Measurements from ENCODE around the gene CSTA.
A peak's percentile ranks its signal among the peaks of the same experiment; 100 is the strongest.
"Not testable (repeated sequence)": the region's sequence is repeated elsewhere in the genome, so short reads cannot be mapped to it uniquely, and the experiment has no call there.

Gene CSTA

DNA sequence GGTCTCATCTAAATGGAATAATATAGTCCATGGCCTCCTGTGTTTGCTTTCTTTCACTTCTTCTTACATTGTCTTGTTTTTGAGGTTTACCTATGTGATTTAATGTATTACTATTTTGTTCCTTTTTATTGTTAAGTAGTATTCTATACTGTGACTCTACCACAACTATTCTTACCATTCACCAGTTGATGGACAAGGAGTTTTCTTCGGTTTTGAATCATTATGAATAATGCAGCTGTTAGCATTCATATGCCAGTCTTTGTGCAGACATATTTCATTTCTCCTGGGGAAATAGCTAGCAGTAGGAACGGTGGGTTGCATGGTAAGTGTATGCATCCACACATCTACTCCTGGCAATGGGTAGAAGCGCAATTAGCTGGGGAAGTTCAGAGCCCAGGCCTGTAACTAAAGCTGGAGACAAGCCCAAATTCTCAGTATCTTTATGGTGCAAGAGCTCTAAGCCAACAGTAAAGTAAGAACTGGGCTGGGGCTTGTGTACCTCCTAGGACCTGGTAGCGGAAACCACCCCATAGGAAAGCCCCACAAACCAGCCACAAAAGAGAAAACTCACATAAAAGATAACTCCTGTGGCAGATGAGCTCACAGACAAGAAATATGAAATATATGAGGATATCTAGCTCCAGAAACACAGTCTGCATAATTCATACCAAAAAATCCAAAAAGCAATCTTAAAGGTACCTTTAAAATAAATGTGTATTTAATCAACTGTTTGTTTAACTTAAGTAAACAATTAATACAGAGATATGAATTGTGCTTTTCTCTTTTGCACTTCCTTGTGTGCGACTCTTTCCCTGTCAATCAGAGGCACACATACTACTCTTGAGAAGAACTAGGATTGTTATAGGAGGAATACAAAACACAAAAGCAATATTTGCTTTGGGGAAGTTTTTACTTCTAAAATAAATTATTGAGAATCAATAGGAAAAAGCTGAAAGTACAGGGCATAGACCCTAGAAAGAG lies 2.7 kb upstream of the CSTA start:
- no peak for DNase-seq

DNA sequence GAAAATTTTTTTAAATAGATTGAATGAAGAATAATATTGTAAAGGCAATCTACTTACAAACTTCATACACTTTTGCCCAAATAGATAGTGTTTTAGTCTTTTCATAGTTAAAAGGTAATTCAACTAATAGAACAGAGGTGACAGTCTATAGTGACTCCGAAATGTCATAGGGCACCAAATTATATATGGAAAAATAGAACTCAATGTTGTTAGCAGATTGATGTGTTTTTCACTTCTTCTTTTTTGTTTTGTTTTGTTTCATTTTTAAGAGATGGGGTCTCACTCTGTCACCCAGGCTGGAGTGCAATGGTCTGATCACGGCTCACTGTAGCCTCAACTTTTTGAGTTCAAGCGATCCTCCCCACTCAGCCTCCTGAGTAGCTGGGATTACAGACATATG lies 721 bp downstream of the CSTA start:
- no peak for DNase-seq

DNA sequence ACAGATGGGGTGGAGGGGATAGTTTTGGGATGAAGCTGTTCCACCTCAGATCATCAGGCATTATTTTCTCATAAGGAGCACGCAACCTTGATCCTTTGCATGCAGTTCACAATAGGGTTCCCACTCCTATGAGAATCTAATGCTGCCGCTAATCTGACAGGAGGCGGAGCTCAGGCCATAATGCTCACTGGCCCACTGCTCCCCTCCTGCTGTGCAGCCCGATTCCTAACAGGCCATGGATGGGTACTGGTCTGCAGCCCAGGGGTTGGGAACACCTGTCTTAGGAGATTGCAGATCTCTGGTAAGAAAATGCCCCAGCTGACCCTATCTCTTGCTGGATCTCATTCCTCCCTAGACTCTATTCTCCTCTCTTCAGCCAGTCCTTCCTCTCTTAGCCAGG lies 6.8 kb downstream of the CSTA start:
- DNase-seq, result no peak

DNA sequence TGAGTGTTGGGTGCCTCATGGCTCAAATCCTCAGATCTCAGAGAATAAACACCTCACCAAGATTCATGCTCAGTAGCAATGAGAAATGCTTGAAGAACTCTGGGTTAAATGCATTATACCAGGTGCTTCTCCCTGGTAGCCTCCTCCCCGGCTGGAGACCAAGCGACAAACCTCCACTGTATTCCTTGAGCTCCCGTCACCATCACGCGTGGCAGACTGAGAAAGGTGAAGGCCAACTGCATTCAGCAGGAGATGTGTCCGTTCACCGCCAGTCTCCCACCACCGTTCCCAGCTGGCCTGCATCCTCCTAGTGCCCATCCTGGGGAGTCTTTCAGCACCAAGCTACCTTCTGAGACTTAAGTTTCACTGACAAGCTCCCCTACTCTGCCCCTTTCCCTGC lies 7.5 kb downstream of the CSTA start:
- DNase-seq, result no peak

DNA sequence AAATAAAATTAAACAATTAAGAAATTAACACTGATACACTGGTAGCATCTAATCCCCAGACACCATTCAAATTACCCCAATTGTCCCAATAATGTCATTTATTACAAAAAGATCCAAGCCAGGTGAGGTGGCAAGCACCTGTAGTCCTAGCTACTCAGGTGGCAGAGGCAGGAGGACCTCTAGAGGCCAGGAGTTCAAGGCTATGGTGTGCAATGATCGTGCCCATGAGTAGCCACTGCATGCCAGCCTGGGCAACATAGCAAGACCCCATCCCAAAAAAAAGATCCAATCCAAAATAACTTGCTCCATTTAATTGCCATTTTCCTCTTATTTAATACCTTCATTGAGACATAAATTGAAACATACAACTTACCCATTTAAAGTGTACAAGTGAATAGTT lies 17.8 kb downstream of the CSTA start:
- DNase-seq, result no peak

DNA sequence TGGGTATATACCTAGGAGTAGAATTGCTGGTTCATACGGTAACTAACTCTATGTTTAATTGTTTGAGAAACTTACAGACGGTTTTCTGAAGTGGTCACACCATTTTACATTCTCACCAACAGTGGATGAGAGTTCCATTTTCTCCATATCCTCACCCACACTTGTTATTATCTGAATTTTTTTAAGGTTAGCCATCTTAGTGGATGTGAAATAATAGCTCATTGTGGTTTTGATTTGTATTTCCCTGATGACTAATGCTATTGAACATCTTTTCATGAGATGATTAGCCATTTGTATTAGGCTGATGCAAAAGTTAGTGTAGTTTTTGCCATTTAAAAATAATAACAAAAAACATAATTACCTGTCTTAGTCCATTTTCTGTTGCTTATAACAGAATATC lies 18.6 kb downstream of the CSTA start:
- no peak for DNase-seq

DNA sequence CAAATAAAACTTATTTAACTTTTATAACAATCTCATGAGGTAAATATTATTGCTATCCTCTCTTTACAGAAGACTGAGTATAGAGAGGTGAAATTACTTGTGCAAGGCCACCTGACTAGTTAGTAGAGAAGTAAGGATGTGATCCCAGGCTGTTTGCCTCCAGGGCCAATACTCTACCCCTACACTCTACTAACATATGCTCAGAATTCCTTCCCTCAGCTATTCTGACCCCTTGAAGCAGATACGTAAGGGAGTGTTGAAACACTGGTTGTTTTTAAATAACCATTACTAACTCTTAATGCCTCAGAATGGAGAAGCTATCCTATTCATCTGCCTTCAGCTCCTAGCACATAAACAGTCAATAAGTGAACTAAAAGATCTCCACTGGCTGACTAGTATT lies 24.1 kb downstream of the CSTA start:
- DNase-seq, result no peak

DNA sequence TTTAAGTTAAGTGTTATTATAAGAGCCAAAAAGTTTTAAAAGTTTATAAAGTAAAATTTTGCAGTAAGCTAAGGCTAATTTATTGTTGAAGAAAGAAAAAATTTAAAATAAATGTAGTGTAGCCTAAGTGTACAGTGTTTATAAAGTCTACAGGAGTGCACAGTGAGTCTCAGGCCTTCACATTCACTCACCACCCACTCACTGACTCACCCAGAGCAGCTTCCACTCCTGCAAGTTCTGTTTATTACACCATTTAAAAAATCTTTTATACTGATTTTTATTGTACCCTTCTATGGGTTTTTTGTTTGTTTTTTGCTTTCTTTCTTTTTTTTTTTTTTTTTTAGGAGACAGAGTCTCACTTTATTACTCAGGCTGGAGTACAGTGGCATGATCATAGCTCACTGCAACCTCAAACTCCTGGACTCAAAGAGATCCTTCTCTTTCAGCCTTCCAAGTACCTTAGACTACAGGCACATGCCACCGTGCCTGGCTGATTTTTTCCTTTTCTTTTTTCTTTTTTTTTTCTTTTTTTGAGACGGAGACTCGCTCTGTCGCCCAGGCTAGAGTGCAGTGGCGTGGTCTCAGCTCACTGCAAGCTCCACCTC lies 25.9 kb downstream of the CSTA start:
- DNase-seq, result no peak

DNA sequence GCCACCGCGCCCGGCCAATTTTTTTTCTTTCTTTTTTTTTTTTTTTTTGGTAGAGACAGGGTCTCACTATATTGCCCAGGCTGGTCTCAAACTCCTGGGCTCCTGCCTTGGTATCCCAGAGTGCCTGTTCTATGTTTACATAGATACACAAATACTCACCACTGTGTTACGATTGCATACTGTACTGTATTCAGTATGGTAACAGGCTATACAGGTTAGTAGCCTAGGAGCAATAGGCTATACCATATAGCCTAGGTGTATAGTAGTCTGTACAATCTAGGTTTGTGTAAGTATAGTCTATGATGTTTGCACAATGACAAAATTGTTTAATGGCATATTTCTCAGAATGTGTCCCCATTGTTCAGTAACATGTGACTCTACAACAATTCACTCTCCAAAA lies 26.6 kb downstream of the CSTA start:
- no peak for DNase-seq

DNA sequence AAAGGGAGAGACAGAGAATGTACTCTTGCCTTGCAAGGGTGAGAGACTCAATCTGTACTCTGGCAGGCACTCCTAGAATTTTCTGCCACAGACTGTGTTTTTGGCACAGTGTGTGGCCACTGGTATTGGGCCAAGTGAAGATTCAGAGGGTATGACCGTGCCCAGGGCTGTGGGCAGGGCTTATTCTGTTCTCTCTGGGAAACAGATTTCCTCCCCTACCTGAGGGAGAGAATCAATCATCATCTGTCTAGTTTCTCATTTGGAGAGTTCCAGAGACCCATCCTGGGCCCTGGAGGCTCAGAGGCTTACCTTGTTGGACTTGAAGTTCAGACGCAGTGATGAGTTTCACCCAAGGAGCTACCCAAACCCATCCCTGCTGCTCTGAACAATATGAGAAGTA lies 28.2 kb downstream of the CSTA start:
- peak; percentile 53 for DNase-seq

DNA sequence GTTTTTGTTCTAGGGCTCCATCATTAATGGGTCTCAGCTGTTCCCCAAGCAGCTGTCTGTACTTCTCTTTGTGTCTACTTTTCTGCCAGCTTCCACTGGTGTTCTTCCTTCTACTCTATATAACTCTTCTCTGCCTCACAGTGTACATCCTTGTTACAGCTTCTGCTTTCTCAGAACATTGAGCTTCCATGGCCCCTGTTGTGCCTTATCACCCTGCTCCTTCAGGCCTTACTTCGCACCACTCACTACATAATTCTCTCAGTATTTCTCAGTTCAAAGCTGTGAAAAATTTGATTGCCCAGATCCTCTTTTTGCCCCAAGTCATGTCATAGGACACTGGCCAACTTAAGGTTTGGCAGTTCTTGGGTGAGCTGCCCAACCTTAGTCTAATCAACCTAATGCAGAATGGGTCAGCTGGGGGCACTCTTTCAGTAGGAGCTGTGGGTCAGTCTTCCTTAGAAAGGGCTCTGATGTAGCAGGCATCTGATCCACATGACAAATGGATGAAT lies 28.9 kb downstream of the CSTA start:
- no peak for DNase-seq

DNA sequence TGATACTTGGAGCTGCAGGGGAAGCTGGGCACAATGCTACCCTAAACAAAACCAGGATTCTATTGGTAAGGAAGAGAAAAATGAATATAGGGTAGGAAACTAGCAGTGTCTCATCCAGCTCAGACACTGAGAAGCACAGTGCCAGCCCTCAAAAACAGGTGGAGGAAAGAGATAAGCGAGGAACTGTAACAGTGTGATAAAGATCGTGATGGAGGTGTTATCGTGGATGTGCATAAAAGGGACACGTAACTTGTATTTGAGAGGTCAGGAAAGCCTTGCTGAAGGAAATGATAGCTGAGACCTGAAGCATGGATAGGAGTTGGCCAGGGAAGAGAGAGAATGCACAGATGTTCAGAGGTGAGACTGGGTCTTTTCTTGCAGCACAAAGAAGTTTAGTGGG lies 30.6 kb downstream of the CSTA start:
- no peak for DNase-seq

DNA sequence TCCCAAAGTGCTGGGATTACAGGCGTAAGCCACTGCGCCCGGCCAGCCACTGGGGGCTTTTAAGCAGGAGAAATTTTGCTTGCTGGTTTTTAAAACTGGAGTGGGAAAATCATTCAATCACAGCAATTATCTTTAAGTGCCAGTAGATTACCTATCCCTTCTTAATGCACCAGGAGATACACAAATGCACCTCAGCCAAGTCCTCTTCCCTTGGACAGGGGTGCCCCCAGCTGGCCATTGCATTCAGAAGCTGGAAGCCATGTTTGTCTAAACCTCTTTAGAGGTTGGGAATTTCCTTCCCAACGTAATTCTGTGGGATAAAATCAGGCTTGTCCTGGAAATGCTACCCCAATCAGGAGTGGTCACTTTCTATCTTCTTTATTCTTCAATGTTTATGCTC lies 31.4 kb downstream of the CSTA start:
- DNase-seq, result no peak

DNA sequence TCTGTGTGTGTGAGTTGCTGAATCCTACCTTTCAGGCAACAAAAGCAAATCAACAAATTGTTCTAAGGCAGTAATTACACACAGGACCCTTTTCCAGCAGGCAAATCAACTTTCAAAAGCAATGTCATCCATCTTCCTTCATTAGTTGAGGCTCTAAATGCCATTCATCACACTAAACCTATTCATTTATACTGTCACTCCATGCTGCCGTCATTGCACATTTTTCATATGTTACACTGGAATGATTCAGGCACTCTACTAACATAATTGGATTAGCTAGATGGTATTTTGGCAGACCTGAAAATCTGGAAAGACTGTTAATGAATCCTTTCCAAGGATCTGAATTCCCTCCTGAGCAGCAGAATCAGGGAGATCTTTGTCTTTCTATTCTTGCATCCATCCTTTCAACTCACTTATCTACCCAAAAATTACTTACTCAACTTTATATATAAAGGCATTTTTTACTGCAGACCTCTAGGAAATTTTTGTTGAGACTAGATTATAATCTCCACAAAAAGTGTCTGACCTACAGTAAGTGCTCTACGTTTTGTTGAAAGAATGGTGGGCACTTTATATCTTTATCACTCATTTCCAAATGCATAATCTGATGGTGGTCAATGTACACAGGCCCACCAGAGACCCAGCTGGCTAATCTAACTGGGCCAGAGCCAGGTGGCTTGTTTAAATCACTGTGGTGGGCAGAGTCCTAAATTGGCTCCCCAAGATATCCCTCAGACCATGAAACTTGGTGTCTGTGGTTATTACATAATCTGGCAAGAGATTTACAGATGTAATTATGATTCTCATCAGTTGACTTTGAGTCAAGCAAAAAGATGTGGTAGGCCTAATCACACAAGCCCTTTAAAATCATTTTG lies 33.0 kb downstream of the CSTA start:
- DNase-seq, result no peak

DNA sequence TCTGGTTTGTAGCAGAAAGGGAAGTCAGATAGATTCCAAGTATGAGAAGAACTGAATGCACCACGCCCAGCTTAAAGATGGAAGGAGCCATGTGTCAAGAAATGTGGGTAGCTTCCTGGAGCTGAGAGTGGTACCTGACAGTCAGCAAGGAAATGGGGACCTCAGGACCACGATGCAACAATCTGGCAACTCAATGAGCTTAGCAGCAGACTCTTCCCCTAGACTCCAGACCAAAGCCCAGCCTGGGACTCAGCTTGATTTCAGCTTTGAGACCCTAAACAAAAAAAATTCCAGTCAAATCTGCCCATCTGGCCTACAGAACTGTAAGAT lies 33.6 kb downstream of the CSTA start:
- DNase-seq, result no peak

DNA sequence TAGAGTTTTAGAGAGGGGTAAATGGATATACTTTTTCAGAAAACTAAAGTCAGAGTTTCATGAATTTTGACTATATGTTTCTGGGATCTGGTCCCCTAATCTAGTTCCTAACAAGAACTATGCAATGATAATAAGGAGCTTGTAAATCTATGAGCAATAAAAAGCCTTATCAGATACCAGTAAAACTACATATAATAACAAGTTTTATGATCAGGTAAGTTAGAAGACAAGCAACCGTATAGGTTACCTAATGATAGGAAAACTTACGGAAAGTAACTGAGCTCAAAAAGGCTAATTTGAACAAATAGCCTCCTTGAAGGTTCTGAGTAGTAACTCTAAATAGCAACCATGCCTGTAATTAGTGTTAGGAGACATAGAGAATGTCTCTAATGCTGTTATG lies 37.0 kb downstream of the CSTA start:
- no peak for DNase-seq

DNA sequence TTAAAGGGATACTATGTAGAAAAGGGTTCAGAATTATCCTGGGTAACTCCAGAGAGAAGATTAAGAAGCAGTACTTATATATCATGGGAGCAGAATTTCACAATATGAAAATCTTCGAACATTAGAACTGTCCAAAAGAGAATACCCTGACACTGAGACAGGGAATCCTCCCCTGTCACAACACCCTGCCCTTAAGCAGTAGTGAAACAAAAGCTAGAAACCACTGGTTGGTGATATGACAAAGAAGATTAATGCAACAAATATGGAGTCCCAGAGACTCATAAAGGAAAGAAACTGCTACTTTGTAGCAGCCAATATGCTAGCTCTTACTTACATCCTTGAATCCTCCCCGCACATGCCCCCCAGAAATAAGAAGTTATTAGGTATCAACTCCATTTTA lies 39.4 kb downstream of the CSTA start:
- DNase-seq, result no peak

DNA sequence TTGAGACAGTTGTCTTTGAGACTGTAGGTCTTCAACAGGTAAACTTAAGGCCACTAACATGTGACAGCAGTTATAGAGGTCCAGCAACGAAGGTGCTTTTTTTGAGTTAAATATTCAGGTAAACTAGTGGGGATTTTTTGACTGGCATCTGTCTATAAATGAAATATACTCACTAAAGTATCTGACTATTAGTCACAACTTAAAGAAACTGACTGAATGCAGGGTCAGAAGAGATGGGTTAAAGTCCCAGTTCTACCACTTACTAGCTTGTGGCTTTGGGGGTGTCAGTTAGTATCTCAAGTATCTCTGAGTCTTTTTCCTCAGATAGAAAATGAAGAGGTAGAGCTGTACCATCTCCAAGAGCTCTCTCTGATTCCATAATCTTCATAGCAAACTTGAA lies 40.0 kb downstream of the CSTA start:
- DNase-seq, result no peak

DNA sequence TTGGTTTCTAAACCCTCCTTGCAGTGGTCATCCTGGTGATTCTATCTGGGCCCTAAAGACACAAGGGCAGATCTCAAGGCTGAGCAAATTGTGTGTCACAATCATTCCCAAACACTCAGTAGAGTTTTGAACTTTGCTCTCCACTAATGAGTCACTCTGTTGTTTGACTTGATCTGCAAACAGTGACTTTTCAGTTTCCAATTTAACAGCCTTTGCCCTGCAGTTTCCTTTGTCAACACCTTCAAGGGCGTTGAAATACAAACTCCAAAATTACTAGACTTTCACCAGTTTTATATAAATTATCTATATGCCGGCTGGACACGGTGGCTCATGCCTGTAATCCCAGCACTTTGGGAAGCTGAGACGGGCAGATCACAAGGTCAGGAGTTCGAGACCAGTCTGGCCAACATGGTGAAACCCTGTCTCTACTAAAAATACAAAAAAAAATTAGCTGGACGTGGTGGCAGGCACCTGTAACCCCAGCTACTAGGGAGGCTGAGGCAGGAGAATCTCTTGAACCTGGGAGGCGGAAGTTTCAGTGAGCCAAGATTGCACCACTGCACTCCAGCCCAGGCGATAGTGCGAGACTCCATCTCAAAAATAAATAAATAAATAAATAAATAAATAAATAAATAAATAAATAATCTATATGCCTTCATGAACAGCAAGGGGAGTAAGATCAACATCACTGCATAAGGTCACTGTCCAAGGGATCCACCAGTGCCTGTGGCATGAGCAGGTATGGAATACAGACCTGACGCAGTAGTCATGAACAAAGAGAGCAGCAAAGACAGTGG lies 40.7 kb downstream of the CSTA start:
- not testable (repeated sequence) for DNase-seq

DNA sequence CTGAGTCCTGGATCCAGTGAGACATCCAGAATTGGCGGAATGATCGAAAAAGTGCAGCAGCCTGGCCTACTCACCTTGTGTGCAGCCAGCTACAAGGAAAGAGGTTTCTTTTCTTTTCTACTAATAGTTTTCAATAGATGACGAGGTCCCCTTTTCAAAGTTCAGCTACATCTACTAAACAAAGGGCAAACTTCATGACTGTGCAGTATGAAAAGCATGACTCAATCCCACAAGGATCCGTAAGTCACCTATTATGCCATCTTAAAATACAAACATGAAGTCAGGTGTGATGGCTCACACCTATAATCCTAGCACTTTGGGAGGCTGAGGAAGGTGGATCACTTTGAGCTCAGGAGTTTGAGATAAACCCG lies 41.3 kb downstream of the CSTA start:
- DNase-seq, result no peak

DNA sequence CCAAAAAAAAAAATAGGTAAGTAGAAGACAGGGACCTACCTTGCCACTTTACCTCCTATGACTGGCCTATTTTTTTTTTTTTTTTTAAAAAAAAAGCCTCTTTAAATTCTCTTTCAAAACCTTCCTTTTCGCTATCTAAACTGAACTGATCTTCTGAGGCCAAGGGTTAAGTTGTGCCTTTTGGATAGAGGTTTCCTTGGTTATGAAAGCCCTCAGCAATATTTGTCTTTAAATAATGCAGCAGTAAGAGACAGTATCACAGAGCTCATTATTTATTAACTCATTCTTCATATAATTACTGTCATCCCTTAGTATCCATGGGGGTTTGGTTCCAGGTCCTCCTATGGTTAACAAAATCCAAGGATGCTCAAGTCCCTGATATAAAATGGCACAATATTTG lies 49.0 kb downstream of the CSTA start:
- no peak for DNase-seq

DNA sequence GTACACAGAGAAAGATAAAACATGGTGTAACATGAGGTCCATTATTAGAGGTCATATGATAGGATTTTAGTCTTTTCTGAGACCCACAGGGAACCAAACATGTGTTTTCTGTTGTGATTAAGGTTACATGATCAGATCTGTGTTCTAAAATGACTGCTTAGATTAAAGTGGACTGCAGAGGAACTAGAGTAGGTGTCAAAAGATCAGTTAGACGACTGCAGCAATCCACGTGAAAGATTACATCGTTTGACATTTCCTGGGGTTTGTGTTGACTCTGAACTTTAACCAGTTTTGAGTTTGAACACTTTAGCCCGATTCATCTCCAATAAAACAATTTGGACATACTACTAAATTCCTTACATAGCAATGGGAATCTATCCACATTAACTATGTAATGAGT lies 52.9 kb downstream of the CSTA start:
- no peak for DNase-seq
